ENCODE measurements around the gene GPR153. TPM values are rescaled to one million over a fixed set of nuclear protein-coding genes. Genes with fewer than 3 reads are reported as not detected.

The GPR153 gene
- total and polyA plus RNA-seq, 2 donors (not counting 1 experiment from before 2014, with no cell fraction given), result 4.0 to 8.9 TPM

DNA sequence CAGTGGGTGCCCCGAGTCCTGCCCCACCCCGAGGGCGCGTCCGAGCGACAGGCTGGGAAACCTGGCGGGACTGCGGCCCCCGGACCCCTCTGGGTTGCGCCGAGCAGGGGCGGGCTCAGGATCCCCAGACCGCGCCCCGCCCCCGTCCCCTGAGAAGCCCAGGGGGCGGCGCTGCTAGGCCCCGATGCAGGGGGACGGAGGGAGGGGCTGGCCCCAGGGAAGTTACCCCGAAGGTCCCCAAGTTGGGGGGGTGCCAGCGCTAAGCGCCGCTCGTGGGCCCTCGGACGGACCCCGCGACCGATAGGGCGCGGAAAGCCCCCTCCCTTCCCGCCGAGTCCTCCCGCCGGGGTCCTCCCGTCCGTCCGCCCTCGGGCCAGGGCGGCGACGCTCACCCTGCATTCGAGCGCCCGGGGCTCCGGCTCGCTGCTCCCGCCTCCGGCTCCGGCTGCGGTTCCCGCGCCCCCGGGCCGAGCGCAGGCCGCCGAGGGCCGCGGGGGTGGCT, 414 bp downstream of the GPR153 start:
- Histone ChIP-seq H3K4me2 (ENCODE audit: extremely low read depth, insufficient read depth, low read length) (peak overlapping the region; percentile 75), H3K9ac (ENCODE audit: insufficient read depth, low read length) (peak overlapping the region; percentile 37), H4K20me1 (ENCODE audit: control insufficient read depth, extremely low read depth, insufficient read depth, low read length) (no peaks in the 10 kb centered on the region), H2AFZ (ENCODE audit: low read length) (no peak overlapping the region), H3K9me3 (ENCODE audit: control insufficient read depth, insufficient read depth, low read depth, low read length) (no peaks in the 10 kb centered on the region), H3K79me2 (ENCODE audit: control insufficient read depth, insufficient read depth, low read length) (no peaks in the 10 kb centered on the region), H3K36me3 (ENCODE audit: control insufficient read depth, insufficient read depth, low read length) (no peaks in the 10 kb centered on the region), H3K27ac (ENCODE audit: insufficient read depth, low read length) (no peak overlapping the region), H3K4me3 (replicated peaks in 1 of 4; ENCODE audit: control extremely low read depth in 1 of 4, insufficient read depth in 1 of 4, low read depth in 3 of 4, low read length in 4 of 4) (peak overlapping the region; percentile 34 to 75 (median 62)), H3K4me1 (ENCODE audit: control insufficient read depth, extremely low read depth, insufficient read depth, low read length) (peaks cover 13% of the 10 kb centered on the region), H3K27me3 (ENCODE audit: control insufficient read depth, insufficient read depth, low read length) (no peaks in the 10 kb centered on the region)
- no peak for DNase-seq (ENCODE audit: low read depth in 2 of 2)
- TF ChIP-seq, protein P1, sequence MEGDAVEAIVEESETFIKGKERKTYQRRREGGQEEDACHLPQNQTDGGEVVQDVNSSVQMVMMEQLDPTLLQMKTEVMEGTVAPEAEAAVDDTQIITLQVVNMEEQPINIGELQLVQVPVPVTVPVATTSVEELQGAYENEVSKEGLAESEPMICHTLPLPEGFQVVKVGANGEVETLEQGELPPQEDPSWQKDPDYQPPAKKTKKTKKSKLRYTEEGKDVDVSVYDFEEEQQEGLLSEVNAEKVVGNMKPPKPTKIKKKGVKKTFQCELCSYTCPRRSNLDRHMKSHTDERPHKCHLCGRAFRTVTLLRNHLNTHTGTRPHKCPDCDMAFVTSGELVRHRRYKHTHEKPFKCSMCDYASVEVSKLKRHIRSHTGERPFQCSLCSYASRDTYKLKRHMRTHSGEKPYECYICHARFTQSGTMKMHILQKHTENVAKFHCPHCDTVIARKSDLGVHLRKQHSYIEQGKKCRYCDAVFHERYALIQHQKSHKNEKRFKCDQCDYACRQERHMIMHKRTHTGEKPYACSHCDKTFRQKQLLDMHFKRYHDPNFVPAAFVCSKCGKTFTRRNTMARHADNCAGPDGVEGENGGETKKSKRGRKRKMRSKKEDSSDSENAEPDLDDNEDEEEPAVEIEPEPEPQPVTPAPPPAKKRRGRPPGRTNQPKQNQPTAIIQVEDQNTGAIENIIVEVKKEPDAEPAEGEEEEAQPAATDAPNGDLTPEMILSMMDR (conservative IDR thresholded peaks at IDR 0.05 in 1 of 2, IDR thresholded peaks at IDR 0.05 in 1 of 2; ENCODE audit: low read depth in 1 of 2, low read length in 2 of 2), result peak in 1 of 2 donors; percentile 5
- TF ChIP-seq EZH2 (IDR thresholded peaks at IDR 0.05; ENCODE audit: low read length, missing control alignments), result no peak

- no peak overlapping the region for H3K27ac ChIP-seq (ENCODE audit: insufficient read depth, low read length)
- no peaks in the 10 kb centered on the region for H3K9me3 ChIP-seq (ENCODE audit: control insufficient read depth, insufficient read depth, low read depth, low read length)
- no peaks in the 10 kb centered on the region for H3K27me3 ChIP-seq (ENCODE audit: control insufficient read depth, insufficient read depth, low read length)
- no peaks in the 10 kb centered on the region for H4K20me1 ChIP-seq (ENCODE audit: control insufficient read depth, extremely low read depth, insufficient read depth, low read length)
- peak; percentile 71 to 81 for DNase-seq (ENCODE audit: low read depth in 2 of 2)
- no peak for TF ChIP-seq EZH2 (IDR thresholded peaks at IDR 0.05; ENCODE audit: low read length, missing control alignments)
- TF ChIP-seq, protein P1 (conservative IDR thresholded peaks at IDR 0.05 in 1 of 2, IDR thresholded peaks at IDR 0.05 in 1 of 2; ENCODE audit: low read depth in 1 of 2, low read length in 2 of 2), result no peak
- H2AFZ ChIP-seq (ENCODE audit: low read length), result no peak overlapping the region
- no peaks in the 10 kb centered on the region for H3K36me3 ChIP-seq (ENCODE audit: control insufficient read depth, insufficient read depth, low read length)
- H3K4me3 ChIP-seq (replicated peaks in 1 of 4; ENCODE audit: control extremely low read depth in 1 of 4, insufficient read depth in 1 of 4, low read depth in 3 of 4, low read length in 4 of 4), result peak overlapping the region in 3 of 4 experiments; percentile 23 to 75 (median 71)
- H3K79me2 ChIP-seq (ENCODE audit: control insufficient read depth, insufficient read depth, low read length), result no peaks in the 10 kb centered on the region
- H3K4me2 ChIP-seq (ENCODE audit: extremely low read depth, insufficient read depth, low read length), result peak overlapping the region; percentile 40
- peaks cover 13% of the 10 kb centered on the region for H3K4me1 ChIP-seq (ENCODE audit: control insufficient read depth, extremely low read depth, insufficient read depth, low read length)
- H3K9ac ChIP-seq (ENCODE audit: insufficient read depth, low read length), result no peak overlapping the region
These were observed 1.2 kb downstream of the GPR153 start for GRCh38 chr1:6259491-6260362.

DNA sequence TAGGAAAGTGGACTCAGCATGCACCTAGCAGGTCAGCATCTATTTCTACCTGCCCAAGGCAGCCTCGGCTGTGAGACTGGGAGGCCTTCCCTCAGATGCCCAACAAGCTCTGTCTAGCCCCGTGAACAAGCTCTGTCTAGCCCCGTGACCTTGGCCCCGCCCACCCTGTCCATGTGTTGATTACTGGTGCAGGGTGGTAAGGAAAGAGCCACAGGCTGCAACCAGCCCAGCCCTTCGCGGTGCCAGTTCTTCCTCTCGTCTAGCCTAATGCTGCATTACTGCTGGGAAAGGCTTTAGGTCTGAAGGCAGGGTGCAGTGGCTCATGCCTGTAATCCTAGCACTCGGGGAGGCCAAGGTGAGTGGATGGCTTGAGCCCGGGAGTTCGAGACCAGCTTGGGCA, 2.2 kb downstream of the GPR153 start:
- no peaks in the 10 kb centered on the region for H4K20me1 ChIP-seq (ENCODE audit: control insufficient read depth, extremely low read depth, insufficient read depth, low read length)
- peaks cover 8% of the 10 kb centered on the region for H3K4me1 ChIP-seq (ENCODE audit: control insufficient read depth, extremely low read depth, insufficient read depth, low read length)
- TF ChIP-seq, protein P1 (conservative IDR thresholded peaks at IDR 0.05 in 1 of 2, IDR thresholded peaks at IDR 0.05 in 1 of 2; ENCODE audit: low read depth in 1 of 2, low read length in 2 of 2), result no peak
- TF ChIP-seq EZH2 (IDR thresholded peaks at IDR 0.05; ENCODE audit: low read length, missing control alignments), result no peak
- H2AFZ ChIP-seq (ENCODE audit: low read length), result no peak overlapping the region
- no peak overlapping the region for H3K27ac ChIP-seq (ENCODE audit: insufficient read depth, low read length)
- H3K4me3 ChIP-seq (replicated peaks in 1 of 4; ENCODE audit: control extremely low read depth in 1 of 4, insufficient read depth in 1 of 4, low read depth in 3 of 4, low read length in 4 of 4), result no peak overlapping the region
- DNase-seq (ENCODE audit: low read depth in 2 of 2), result no peak
- no peaks in the 10 kb centered on the region for H3K36me3 ChIP-seq (ENCODE audit: control insufficient read depth, insufficient read depth, low read length)
- no peak overlapping the region for H3K4me2 ChIP-seq (ENCODE audit: extremely low read depth, insufficient read depth, low read length)
- H3K79me2 ChIP-seq (ENCODE audit: control insufficient read depth, insufficient read depth, low read length), result no peaks in the 10 kb centered on the region
- H3K9ac ChIP-seq (ENCODE audit: insufficient read depth, low read length), result no peak overlapping the region
- H3K9me3 ChIP-seq (ENCODE audit: control insufficient read depth, insufficient read depth, low read depth, low read length), result no peaks in the 10 kb centered on the region
- no peaks in the 10 kb centered on the region for H3K27me3 ChIP-seq (ENCODE audit: control insufficient read depth, insufficient read depth, low read length)
